GM21360 (cell line): ENCODE measurements around the gene DNASE1L2.
A peak's percentile ranks its signal among the peaks of the same experiment; 100 is the strongest.
"Not testable (repeated sequence)": the region's sequence is repeated elsewhere in the genome, so short reads cannot be mapped to it uniquely, and the experiment has no call there.

ENCODE experiments used
- ATAC-seq: cut with Tn5 transposase; IDR thresholded peaks from one replicate; pipeline ENCODE4 v1.9.1; 2021; ENCODE audit warnings: mild to moderate bottlenecking, moderate library complexity; ENCODE audit not compliant: unreplicated experiment

The DNASE1L2 gene

DNA sequence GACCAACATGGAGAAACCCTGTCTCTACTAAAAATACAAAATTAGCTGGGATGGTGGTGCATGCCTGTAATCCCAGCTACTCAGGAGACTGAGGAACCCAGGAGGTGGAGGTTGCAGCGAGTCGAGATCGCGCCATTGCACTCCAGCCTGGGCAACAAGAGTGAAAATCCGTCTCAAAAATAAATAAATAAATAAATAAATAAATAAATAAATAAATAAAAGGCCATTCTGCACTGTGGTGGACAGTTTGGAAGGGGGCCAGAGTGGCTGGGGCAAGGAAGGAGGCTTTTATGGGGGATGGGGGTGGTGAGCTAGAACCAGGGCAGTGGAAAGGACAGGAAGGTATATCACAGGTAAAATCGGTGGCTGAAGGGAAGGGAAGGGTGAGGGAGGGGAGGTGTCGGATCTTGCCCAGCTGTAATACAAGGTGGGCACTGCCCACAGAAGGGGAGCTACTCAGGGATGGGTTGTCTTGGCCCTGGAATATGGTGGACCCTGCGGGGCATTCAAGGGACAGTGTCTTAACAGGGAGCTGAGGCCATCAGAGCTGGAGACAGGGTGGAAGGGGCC, 33.0 kb upstream of the DNASE1L2 start:
- ATAC-seq = not testable (repeated sequence)

- no peak for ATAC-seq
Measured at GRCh38 chr16:2204416-2205103, 31.7 kb upstream of the DNASE1L2 start.

- peak; percentile 80 for ATAC-seq
Measured at GRCh38 chr16:2205104-2205966, 30.9 kb upstream of the DNASE1L2 start, which contains the start of gene MLST8. Gene MLST8, plus strand, starts transcription at chr16:2205454. Its CDS starts 632 bp downstream, at chr16:2206086.

DNA sequence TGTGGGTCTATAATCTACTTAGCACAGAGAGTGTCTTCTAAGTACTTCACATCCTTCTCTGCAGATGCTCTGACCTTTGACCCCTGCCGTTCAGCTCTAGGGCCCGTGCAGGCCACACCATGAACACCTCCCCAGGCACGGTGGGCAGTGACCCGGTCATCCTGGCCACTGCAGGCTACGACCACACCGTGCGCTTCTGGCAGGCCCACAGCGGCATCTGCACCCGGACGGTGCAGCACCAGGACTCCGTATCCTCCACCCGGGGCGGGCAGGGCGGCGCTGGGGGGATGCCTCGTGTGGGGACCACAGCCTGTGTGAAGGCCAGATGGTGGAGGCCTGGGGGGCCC, 30.3 kb upstream of the DNASE1L2 start:
- ATAC-seq = no peak

- no peak for ATAC-seq
Measured at GRCh38 chr16:2206420-2206779, 29.8 kb upstream of the DNASE1L2 start.

DNA sequence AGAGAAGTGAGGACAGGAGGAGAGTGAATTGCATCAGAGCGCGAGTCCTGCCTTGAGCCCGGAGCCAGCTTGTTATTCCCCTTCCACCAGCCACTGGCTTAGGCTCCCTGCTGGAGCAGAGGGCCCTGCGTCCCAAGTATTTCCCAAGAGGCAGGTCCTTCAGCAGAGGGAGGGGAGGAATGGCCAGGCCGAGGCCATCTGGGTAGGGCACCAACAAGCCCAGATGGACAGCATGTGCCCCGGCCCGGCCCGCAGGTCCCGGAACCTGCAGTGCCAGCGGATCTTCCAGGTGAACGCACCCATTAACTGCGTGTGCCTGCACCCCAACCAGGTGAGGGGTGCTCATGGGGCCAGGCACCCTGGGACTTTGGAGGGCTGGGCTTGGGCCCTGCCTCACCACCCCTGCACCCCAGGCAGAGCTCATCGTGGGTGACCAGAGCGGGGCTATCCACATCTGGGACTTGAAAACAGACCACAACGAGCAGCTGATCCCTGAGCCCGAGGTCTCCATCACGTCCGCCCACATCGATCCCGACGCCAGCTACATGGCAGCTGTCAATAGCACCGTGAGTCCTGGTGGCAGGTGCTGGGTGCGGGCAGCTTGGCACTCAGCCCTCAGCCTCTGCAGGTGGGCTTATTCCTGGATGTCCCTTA, 29.3 kb upstream of the DNASE1L2 start:
- no peak for ATAC-seq

- no peak for ATAC-seq
Measured at GRCh38 chr16:2207872-2208271, 28.4 kb upstream of the DNASE1L2 start.

GRCh38 chr16:2208308-2208707, 27.9 kb upstream of the DNASE1L2 start:
- ATAC-seq = no peak

GRCh38 chr16:2208772-2209171, 27.5 kb upstream of the DNASE1L2 start:
- no peak for ATAC-seq

GRCh38 chr16:2209258-2210008, 26.8 kb upstream of the DNASE1L2 start:
- no peak for ATAC-seq

- ATAC-seq = no peak
Measured at GRCh38 chr16:2210009-2210332, 26.3 kb upstream of the DNASE1L2 start.

DNA sequence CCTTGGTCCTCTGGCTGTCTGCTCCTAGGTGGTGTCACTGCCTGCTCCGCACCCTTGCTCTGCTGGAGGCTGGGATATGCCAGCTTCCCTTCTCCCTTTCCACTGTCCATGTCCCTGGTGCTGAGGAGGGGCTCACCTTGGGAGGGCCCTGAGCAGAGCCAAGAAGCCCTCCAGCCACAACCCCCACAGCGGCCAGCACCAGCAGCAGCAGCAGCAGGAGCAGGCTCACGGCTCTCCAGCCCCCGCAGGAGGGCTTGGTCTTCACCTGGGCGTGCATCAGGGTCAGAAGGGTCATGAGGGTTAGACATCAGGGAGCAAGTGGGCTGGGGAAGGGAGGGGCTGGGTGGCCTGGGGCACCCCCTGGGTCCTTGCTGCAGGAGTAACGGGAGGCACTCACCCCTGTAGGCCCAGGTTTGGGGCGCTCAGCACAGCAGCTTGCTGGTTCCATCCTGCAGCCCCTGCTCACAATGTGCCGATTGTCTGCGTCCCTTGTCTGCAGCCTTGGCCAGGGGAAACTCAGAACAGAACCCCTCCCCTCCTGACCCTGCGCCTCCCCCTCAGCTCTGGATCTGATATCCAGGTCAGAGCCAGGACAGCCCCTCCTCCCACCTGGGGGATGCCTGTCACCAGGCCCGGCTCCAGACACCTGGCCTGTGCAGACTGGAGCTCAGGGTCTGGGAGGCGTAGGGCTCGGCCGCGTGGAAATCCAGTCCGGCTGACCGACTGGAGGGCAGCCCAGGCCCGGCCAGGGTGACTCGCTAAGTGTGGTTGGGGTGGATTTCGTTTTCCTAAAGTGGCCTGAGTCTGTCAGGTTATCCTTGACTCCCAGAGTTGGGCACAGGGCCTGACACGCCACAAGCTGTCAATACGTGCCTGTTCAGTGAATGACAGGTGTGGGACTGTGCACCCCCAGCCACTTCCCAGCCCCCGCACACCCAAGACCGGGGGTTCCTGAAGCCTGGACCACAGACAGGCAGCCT, 25.6 kb upstream of the DNASE1L2 start, which contains the start of gene BRICD5:
TSS of gene BRICD5 (minus strand) at position 478 of the 980 bp plus-strand sequence. CDS start at position 448, 30 bp downstream.
- ATAC-seq = no peak

- ATAC-seq = no peak
Measured at GRCh38 chr16:2211923-2212347, 24.3 kb upstream of the DNASE1L2 start.

- ATAC-seq = no peak
Measured at GRCh38 chr16:2212362-2213324, 23.6 kb upstream of the DNASE1L2 start.

- peak; percentile 2 for ATAC-seq
Measured at GRCh38 chr16:2213817-2214718, 22.2 kb upstream of the DNASE1L2 start.

GRCh38 chr16:2214719-2214968, 21.6 kb upstream of the DNASE1L2 start, which contains the start of gene PGP:
Gene PGP, minus strand, starts transcription at chr16:2214840. Its CDS starts 63 bp downstream, at chr16:2214777.
- peak; percentile 75 for ATAC-seq

- ATAC-seq = no peak
Measured at GRCh38 chr16:2216330-2216729, 19.9 kb upstream of the DNASE1L2 start.
